ENCODE data around the gene HMGN2. TPM values are rescaled to one million over a fixed set of nuclear protein-coding genes. Genes with fewer than 3 reads are reported as not detected.

Gene HMGN2
- 108 and 149 TPM in 2 replicates for total RNA-seq

DNA sequence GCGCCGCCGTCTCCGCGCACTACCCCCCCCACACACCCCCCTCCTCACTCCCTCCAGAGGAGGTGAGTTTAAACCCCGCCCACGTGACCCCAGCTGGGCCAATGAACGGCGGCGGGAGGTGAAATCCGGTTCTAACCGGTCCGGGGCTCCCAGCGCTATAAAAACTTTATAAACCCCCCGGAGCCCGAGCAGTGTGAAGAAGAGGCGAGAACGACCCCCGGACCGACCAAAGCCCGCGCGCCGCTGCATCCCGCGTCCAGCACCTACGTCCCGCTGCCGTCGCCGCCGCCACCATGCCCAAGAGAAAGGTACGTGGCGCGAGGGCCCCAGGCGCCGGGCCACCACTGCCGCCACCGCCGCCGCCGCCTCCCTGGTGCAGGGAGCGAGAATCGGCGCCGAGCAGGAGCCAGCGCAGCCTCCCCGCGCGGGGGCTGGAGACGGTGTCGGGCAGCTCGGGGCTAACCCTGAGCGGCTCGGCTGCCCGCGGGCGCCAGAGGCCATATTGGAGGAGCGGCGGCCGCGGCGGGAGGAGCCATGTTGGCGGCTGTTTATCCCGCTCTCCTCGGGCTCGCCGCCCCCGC is at the start of gene HMGN2:
TSS of gene HMGN2 (plus strand) at position 121 of the 581 bp plus-strand sequence. CDS start at position 294, 173 bp downstream.

DNA sequence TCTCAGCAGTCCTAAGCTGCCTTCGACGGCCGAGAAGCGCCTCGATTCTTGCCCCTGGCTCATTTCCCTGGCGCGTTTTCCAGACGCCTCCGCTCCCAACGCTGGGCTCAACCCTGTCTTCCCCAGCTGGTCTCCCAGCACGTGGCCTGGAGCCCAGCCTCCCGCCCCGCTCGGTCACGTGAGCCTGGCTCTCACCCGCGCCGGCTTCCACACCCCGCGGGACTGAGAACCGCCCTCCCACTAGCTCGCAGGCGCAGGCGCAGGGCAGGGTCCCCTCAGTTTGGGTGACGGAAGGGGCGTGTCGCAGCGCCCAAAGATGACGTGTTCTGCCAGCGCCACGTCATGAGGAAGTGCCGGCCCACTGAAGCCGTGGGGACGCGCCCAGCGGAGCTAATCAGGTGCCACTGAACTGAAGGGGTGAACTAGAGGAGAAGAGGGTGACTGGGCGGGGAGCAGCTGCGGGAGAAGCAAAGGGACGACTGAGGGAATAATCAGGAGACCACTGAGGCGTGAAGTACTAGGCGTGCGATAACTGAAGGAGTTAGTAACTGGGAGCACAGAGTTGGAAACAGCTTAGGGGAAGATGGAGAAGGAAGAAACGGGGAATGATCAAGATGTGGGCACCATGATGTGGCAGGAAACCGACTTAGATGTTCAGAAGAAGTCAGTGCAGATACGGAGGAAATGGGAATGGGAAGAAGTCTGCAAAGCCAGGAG is 40.1 kb upstream of the HMGN2 start, which contains the start of gene DHDDS:
TSS of gene DHDDS (plus strand) at position 343 of the 717 bp plus-strand sequence. CDS start 625 bp downstream, outside the sequence.

Other genes with a start within 250 kb of the HMGN2 start
- gene CEP85, start 238.2 kb upstream of the HMGN2 start, total RNA-seq = 6.0 and 8.4 TPM in 2 replicates
- gene SH3BGRL3, start 192.4 kb upstream of the HMGN2 start, total RNA-seq = 18.7 and 25.0 TPM in 2 replicates
- 3.6 and 5.7 TPM in 2 replicates for gene UBXN11, start 165.8 kb upstream of the HMGN2 start, total RNA-seq
- not detected in 2 replicates for gene CD52, start 154.5 kb upstream of the HMGN2 start, total RNA-seq
- gene CRYBG2, start 118.3 kb upstream of the HMGN2 start, total RNA-seq = not detected in 2 replicates
- gene ZNF683, start 99.7 kb upstream of the HMGN2 start, total RNA-seq = not detected in 2 replicates
- not detected in 2 replicates for gene LIN28A, start 61.6 kb upstream of the HMGN2 start, total RNA-seq
- 76.9 and 79.8 TPM in 2 replicates for gene DHDDS, start 40.1 kb upstream of the HMGN2 start, total RNA-seq
- gene RPS6KA1, start 57.3 kb downstream of the HMGN2 start, total RNA-seq = 6.2 and 6.4 TPM in 2 replicates
- gene ARID1A, start 223.6 kb downstream of the HMGN2 start, total RNA-seq = 26.8 and 29.0 TPM in 2 replicates

Data from hair follicle dermal papilla cell (primary cell).